ENCODE measurements around the gene CHST6.

The CHST6 gene

GRCh38 chr16:75506574-75506973, 11.3 kb upstream of the CHST6 start:
- Histone ChIP-seq H3K4me1 (ENCODE audit: control insufficient read depth, low read length) (no peaks in the 10 kb centered on the region), H3K4me3 (ENCODE audit: low read length) (no peak overlapping the region)

GRCh38 chr16:75506107-75506506, 10.9 kb upstream of the CHST6 start:
- Histone ChIP-seq H3K4me3 (ENCODE audit: low read length) (no peak overlapping the region), H3K4me1 (ENCODE audit: control insufficient read depth, low read length) (no peaks in the 10 kb centered on the region), H3K27me3 (ENCODE audit: control insufficient read depth, low read length) (peaks cover 10% of the 10 kb centered on the region; the same call in 1 of the 2 replicates), H3K79me2 (ENCODE audit: control insufficient read depth, low read length) (no peaks in the 10 kb centered on the region), H3F3A (ENCODE audit: control insufficient read depth, insufficient read depth) (no peaks in the 10 kb centered on the region), H3K9me3 (ENCODE audit: control insufficient read depth, insufficient read depth, low read length) (no peaks in the 10 kb centered on the region), H4K20me1 (ENCODE audit: control insufficient read depth, insufficient read depth, low read depth, low read length) (no peaks in the 10 kb centered on the region), H3K27ac (ENCODE audit: low read depth, low read length) (no peak overlapping the region), H3K9me2 (replicated peaks; ENCODE audit: control insufficient read depth, low read length) (no peaks in the 10 kb centered on the region), H3K36me3 (ENCODE audit: control insufficient read depth, low read length) (no peaks in the 10 kb centered on the region), H3K4me2 (ENCODE audit: low read length) (no peak overlapping the region)
- TF ChIP-seq EZH2phosphoT487 (IDR thresholded peaks at IDR 0.05; ENCODE audit: borderline replicate concordance, low read length) = no peak
- TF ChIP-seq CTCF (IDR thresholded peaks at IDR 0.05; ENCODE audit: low read depth, low read length, poor library complexity, severe bottlenecking) = no peak

More at GRCh38 chr16:75506574-75506973, 11.3 kb upstream of the CHST6 start:
- Histone ChIP-seq H3K9me3 (ENCODE audit: control insufficient read depth, insufficient read depth, low read length) (no peaks in the 10 kb centered on the region), H3K4me2 (ENCODE audit: low read length) (no peak overlapping the region), H4K20me1 (ENCODE audit: control insufficient read depth, insufficient read depth, low read depth, low read length) (no peaks in the 10 kb centered on the region), H3K36me3 (ENCODE audit: control insufficient read depth, low read length) (no peaks in the 10 kb centered on the region), H3K9me2 (replicated peaks; ENCODE audit: control insufficient read depth, low read length) (no peaks in the 10 kb centered on the region), H3K79me2 (ENCODE audit: control insufficient read depth, low read length) (no peaks in the 10 kb centered on the region), H3K27ac (ENCODE audit: low read depth, low read length) (no peak overlapping the region), H3F3A (ENCODE audit: control insufficient read depth, insufficient read depth) (no peaks in the 10 kb centered on the region), H3K27me3 (ENCODE audit: control insufficient read depth, low read length) (peaks cover 10% of the 10 kb centered on the region; the same call in 1 of the 2 replicates)
- TF ChIP-seq CTCF (IDR thresholded peaks at IDR 0.05; ENCODE audit: low read depth, low read length, poor library complexity, severe bottlenecking) = no peak
- no peak for TF ChIP-seq EZH2phosphoT487 (IDR thresholded peaks at IDR 0.05; ENCODE audit: borderline replicate concordance, low read length)

GRCh38 chr16:75503801-75504200, 8.6 kb upstream of the CHST6 start:
- Histone ChIP-seq H3K4me3 (ENCODE audit: low read length) (no peak overlapping the region), H3K4me2 (ENCODE audit: low read length) (no peak overlapping the region), H3K9me3 (ENCODE audit: control insufficient read depth, insufficient read depth, low read length) (no peaks in the 10 kb centered on the region), H3K9me2 (replicated peaks; ENCODE audit: control insufficient read depth, low read length) (no peaks in the 10 kb centered on the region), H3K79me2 (ENCODE audit: control insufficient read depth, low read length) (no peaks in the 10 kb centered on the region), H3F3A (ENCODE audit: control insufficient read depth, insufficient read depth) (no peaks in the 10 kb centered on the region), H3K27me3 (ENCODE audit: control insufficient read depth, low read length) (peaks cover 10% of the 10 kb centered on the region; the same call in 1 of the 2 replicates), H4K20me1 (ENCODE audit: control insufficient read depth, insufficient read depth, low read depth, low read length) (no peaks in the 10 kb centered on the region), H3K36me3 (ENCODE audit: control insufficient read depth, low read length) (no peaks in the 10 kb centered on the region), H3K4me1 (ENCODE audit: control insufficient read depth, low read length) (no peaks in the 10 kb centered on the region), H3K27ac (ENCODE audit: low read depth, low read length) (no peak overlapping the region)
- TF ChIP-seq EZH2phosphoT487 (IDR thresholded peaks at IDR 0.05; ENCODE audit: borderline replicate concordance, low read length) = no peak
- TF ChIP-seq CTCF (IDR thresholded peaks at IDR 0.05; ENCODE audit: low read depth, low read length, poor library complexity, severe bottlenecking) = no peak
